HepG2 (cell line): ENCODE data around the gene LDAH. TPM values are rescaled to one million over a fixed set of nuclear protein-coding genes. Genes with fewer than 3 reads are reported as not detected.

Experiments
- ATF4 ChIP-seq, 2 experiments: fragments of 450-650 bp in 1 of 2; sonication (generic) in 1 of 2; formaldehyde crosslinking; IDR thresholded peaks; 2 replicates each; pipeline versions ENCODE4 v1.5.0 to v1.8.0; 2020 to 2022; ENCODE audit warnings: mild to moderate bottlenecking in 1 of 2, missing genetic modification reagents in 1 of 2
- CCAR2 ChIP-seq: fragments of 200-400 bp; formaldehyde crosslinking; optimal IDR thresholded peaks from 2 replicates; pipeline ENCODE3; 2018; ENCODE audit warnings: low read depth, mild to moderate bottlenecking, low read length, moderate library complexity
- FOXC1 ChIP-seq: sonication (generic); formaldehyde crosslinking; IDR thresholded peaks from 2 replicates; pipeline ENCODE4 v1.8.0; 2022; ENCODE audit warnings: mild to moderate bottlenecking, missing genetic modification reagents, borderline replicate concordance
- HMG20A ChIP-seq: IDR thresholded peaks from 2 replicates; pipeline ENCODE4 v1.6.1; 2016; ENCODE audit warnings: borderline replicate concordance
- NCOA2 ChIP-seq: sonication (generic); formaldehyde crosslinking; IDR thresholded peaks from 2 replicates; pipeline ENCODE4 v1.8.0; 2022; ENCODE audit warnings: inconsistent platforms
- NFE2 ChIP-seq: sonication (generic); formaldehyde crosslinking; IDR thresholded peaks from 2 replicates; pipeline ENCODE4 v1.4.0; 2020; ENCODE audit warnings: missing genetic modification reagents
- NFIC ChIP-seq: IDR thresholded peaks from 2 replicates; pipeline ENCODE4 v1.6.1; 2012; ENCODE audit warnings: mild to moderate bottlenecking, low read length, inconsistent platforms
- SP5 ChIP-seq: IDR thresholded peaks from 2 replicates; pipeline ENCODE4 v1.6.1; 2016; ENCODE audit warnings: low read depth, borderline replicate concordance
- TFDP2 ChIP-seq: sonication (generic); formaldehyde crosslinking; IDR thresholded peaks from 2 replicates; pipeline ENCODE4 v1.4.0; 2020; ENCODE audit warnings: missing genetic modification reagents
- TMF1 ChIP-seq: sonication (generic); formaldehyde crosslinking; IDR thresholded peaks from 2 replicates; pipeline ENCODE4 v1.8.1; 2022; ENCODE audit warnings: low read depth, missing genetic modification reagents
- ZFP36L1 ChIP-seq: sonication (generic); formaldehyde crosslinking; IDR thresholded peaks from 2 replicates; pipeline ENCODE4 v1.8.0; 2022; ENCODE audit warnings: mild to moderate bottlenecking, missing genetic modification reagents, moderate library complexity
- ZNF234 ChIP-seq: sonication (generic); formaldehyde crosslinking; conservative IDR thresholded peaks from 2 replicates; pipeline ENCODE4 v1.5.1; 2020; ENCODE audit warnings: mild to moderate bottlenecking, missing genetic modification reagents
- ZNF558 ChIP-seq: sonication (generic); formaldehyde crosslinking; IDR thresholded peaks from 2 replicates; pipeline ENCODE4 v1.9.0; 2022; ENCODE audit warnings: mild to moderate bottlenecking, missing genetic modification reagents, borderline replicate concordance
- ZNF619 ChIP-seq: sonication (generic); formaldehyde crosslinking; IDR thresholded peaks from 2 replicates; pipeline ENCODE4 v1.4.0; 2020; ENCODE audit warnings: mild to moderate bottlenecking, missing genetic modification reagents
- polyA plus RNA-seq, 8 experiments: library from polyadenylated mRNA; depleted of rRNA in 3 of 8; stranded (reverse) in 7 of 8; unstranded in 1 of 8; fragments of >200 nt; fragmentation: Illumina TruSeq in 4 of 8; extraction: Trizol in 4 of 8; gene quantifications; 2 replicates each; pipeline versions ENCODE4 v1.2.1 to v1.2.3, GENCODE V29; 2011 to 2016; ENCODE audit warnings: low read depth in 4 of 8, missing spikeins in 1 of 8, mixed read lengths in 1 of 8; ENCODE audit not compliant: insufficient read depth in 1 of 8
- total RNA-seq, 5 experiments: library from RNA; depleted of rRNA; stranded (reverse); fragments of >200 nt; fragmentation: Illumina TruSeq; extraction: Trizol; gene quantifications; 2 replicates each; pipeline ENCODE4 v1.2.3, GENCODE V29; 2016; ENCODE audit warnings: low read depth in 1 of 5
- TF ChIP-seq, protein P1 (sequence below): sonication (generic); formaldehyde crosslinking; IDR thresholded peaks from 2 replicates; pipeline ENCODE4 v1.8.0; 2022; ENCODE audit warnings: mild to moderate bottlenecking, missing genetic modification reagents
- TF ChIP-seq, protein P2 (sequence below): sonication (generic); formaldehyde crosslinking; IDR thresholded peaks from 2 replicates; pipeline ENCODE4 v1.5.0; 2020; ENCODE audit warnings: mild to moderate bottlenecking, missing genetic modification reagents
- TF ChIP-seq, protein P3 (sequence below): sonication (generic); formaldehyde crosslinking; IDR thresholded peaks from 2 replicates; pipeline ENCODE4 v1.4.0; 2020; ENCODE audit warnings: missing genetic modification reagents, borderline replicate concordance

LDAH gene
- total and polyA plus RNA-seq, 2 of the 13 experiments (the other 11 are each of a cell fraction or from before 2014, with no cell fraction given): 28.8 to 46.2 TPM

GRCh38 chr2:20667531-20668401 is 155.1 kb downstream of the LDAH start (continued):
- TF ChIP-seq ZNF558: 0 out of 2 replicates have a peak, but pooled peaks have one; percentile 37
- no peak for TF ChIP-seq NFIC
- TF ChIP-seq ZNF234 (CRISPR knock-in tag): 0 out of 2 replicates have a peak, but pooled peaks have one; percentile 39
- no peak for TF ChIP-seq ZFP36L1 (CRISPR knock-in tag)
- peak in 1 of 2 experiments; percentile 27; a peak in 1 of 4 replicates for TF ChIP-seq ATF4 (CRISPR knock-in tag; IDR thresholded peaks at IDR 0.05)
- TF ChIP-seq NCOA2 (CRISPR knock-in tag): no peak
- TF ChIP-seq, protein P1, sequence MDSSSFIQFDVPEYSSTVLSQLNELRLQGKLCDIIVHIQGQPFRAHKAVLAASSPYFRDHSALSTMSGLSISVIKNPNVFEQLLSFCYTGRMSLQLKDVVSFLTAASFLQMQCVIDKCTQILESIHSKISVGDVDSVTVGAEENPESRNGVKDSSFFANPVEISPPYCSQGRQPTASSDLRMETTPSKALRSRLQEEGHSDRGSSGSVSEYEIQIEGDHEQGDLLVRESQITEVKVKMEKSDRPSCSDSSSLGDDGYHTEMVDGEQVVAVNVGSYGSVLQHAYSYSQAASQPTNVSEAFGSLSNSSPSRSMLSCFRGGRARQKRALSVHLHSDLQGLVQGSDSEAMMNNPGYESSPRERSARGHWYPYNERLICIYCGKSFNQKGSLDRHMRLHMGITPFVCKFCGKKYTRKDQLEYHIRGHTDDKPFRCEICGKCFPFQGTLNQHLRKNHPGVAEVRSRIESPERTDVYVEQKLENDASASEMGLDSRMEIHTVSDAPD (CRISPR knock-in tag): 0 out of 2 replicates have a peak, but pooled peaks have one; percentile 3
- TF ChIP-seq HMG20A: no peak
- TF ChIP-seq TFDP2 (CRISPR knock-in tag): peak; percentile 28; the same call in 1 of the 2 replicates
- TF ChIP-seq SP5 (CRISPR knock-in tag): no peak
- TF ChIP-seq, protein P2, sequence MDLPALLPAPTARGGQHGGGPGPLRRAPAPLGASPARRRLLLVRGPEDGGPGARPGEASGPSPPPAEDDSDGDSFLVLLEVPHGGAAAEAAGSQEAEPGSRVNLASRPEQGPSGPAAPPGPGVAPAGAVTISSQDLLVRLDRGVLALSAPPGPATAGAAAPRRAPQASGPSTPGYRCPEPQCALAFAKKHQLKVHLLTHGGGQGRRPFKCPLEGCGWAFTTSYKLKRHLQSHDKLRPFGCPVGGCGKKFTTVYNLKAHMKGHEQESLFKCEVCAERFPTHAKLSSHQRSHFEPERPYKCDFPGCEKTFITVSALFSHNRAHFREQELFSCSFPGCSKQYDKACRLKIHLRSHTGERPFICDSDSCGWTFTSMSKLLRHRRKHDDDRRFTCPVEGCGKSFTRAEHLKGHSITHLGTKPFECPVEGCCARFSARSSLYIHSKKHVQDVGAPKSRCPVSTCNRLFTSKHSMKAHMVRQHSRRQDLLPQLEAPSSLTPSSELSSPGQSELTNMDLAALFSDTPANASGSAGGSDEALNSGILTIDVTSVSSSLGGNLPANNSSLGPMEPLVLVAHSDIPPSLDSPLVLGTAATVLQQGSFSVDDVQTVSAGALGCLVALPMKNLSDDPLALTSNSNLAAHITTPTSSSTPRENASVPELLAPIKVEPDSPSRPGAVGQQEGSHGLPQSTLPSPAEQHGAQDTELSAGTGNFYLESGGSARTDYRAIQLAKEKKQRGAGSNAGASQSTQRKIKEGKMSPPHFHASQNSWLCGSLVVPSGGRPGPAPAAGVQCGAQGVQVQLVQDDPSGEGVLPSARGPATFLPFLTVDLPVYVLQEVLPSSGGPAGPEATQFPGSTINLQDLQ: 0 out of 2 replicates have a peak, but pooled peaks have one; percentile 28
- no peak for TF ChIP-seq TMF1 (CRISPR knock-in tag)
- TF ChIP-seq ZNF619 (CRISPR knock-in tag): peak; percentile 44; the same call in 1 of the 2 replicates
- no peak for TF ChIP-seq CCAR2
- no peak for TF ChIP-seq NFE2 (CRISPR knock-in tag)
- TF ChIP-seq, protein P3, sequence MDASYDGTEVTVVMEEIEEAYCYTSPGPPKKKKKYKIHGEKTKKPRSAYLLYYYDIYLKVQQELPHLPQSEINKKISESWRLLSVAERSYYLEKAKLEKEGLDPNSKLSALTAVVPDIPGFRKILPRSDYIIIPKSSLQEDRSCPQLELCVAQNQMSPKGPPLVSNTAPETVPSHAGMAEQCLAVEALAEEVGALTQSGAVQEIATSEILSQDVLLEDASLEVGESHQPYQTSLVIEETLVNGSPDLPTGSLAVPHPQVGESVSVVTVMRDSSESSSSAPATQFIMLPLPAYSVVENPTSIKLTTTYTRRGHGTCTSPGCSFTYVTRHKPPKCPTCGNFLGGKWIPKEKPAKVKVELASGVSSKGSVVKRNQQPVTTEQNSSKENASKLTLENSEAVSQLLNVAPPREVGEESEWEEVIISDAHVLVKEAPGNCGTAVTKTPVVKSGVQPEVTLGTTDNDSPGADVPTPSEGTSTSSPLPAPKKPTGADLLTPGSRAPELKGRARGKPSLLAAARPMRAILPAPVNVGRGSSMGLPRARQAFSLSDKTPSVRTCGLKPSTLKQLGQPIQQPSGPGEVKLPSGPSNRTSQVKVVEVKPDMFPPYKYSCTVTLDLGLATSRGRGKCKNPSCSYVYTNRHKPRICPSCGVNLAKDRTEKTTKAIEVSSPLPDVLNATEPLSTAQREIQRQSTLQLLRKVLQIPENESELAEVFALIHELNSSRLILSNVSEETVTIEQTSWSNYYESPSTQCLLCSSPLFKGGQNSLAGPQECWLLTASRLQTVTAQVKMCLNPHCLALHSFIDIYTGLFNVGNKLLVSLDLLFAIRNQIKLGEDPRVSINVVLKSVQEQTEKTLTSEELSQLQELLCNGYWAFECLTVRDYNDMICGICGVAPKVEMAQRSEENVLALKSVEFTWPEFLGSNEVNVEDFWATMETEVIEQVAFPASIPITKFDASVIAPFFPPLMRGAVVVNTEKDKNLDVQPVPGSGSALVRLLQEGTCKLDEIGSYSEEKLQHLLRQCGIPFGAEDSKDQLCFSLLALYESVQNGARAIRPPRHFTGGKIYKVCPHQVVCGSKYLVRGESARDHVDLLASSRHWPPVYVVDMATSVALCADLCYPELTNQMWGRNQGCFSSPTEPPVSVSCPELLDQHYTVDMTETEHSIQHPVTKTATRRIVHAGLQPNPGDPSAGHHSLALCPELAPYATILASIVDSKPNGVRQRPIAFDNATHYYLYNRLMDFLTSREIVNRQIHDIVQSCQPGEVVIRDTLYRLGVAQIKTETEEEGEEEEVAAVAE (CRISPR knock-in tag): no peak
- 0 out of 2 replicates have a peak, but pooled peaks have one; percentile 26 for TF ChIP-seq FOXC1 (CRISPR knock-in tag)
